NCI-H2196 treated with DMSO at 0.1 percent for 48 hours (cell line): ENCODE measurements around the gene C4orf33.
"Not testable (repeated sequence)": the region's sequence is repeated elsewhere in the genome, so short reads cannot be mapped to it uniquely, and the experiment has no call there.

Experiments used
- DNase-seq: peaks from one replicate; lab custom pipeline; 2025; ENCODE audit not compliant: unreplicated experiment; lab: John Stamatoyannopoulos, UW

Gene C4orf33

GRCh38 chr4:129095811-129096454, at the start of gene C4orf33:
C4orf33 (plus strand) TSS chr4:129096152; CDS start chr4:129102611, 6,459 bp downstream.
- DNase-seq, result peak; percentile 43

GRCh38 chr4:129059028-129059427, 36.9 kb upstream of the C4orf33 start:
- DNase-seq, result no peak

GRCh38 chr4:129062580-129062979, 33.4 kb upstream of the C4orf33 start:
- DNase-seq, result no peak

GRCh38 chr4:129063640-129064039, 32.3 kb upstream of the C4orf33 start:
- no peak for DNase-seq

GRCh38 chr4:129064717-129065116, 31.2 kb upstream of the C4orf33 start:
- DNase-seq, result no peak

GRCh38 chr4:129069537-129069936, 26.4 kb upstream of the C4orf33 start:
- not testable (repeated sequence) for DNase-seq

- no peak for DNase-seq
Observed at GRCh38 chr4:129077326-129077725, 18.6 kb upstream of the C4orf33 start.

- DNase-seq, result no peak
Observed at GRCh38 chr4:129080129-129080528, 15.8 kb upstream of the C4orf33 start.

- no peak for DNase-seq
Observed at GRCh38 chr4:129082302-129082701, 13.7 kb upstream of the C4orf33 start.

- no peak for DNase-seq
Observed at GRCh38 chr4:129085472-129085871, 10.5 kb upstream of the C4orf33 start.

GRCh38 chr4:129087516-129087915, 8.4 kb upstream of the C4orf33 start:
- DNase-seq, result no peak

GRCh38 chr4:129092631-129093190, 3.2 kb upstream of the C4orf33 start:
- DNase-seq, result no peak

- peak; percentile 80 for DNase-seq
Observed at GRCh38 chr4:129093191-129093920, 2.6 kb upstream of the C4orf33 start, which contains the start of gene SCLT1. SCLT1 (minus strand) TSS chr4:129093539; CDS start chr4:129093103, 436 bp downstream.

GRCh38 chr4:129094347-129094746, 1.6 kb upstream of the C4orf33 start:
- DNase-seq, result no peak

- DNase-seq, result no peak
Observed at GRCh38 chr4:129098531-129099001, 2.6 kb downstream of the C4orf33 start.

- no peak for DNase-seq
Observed at GRCh38 chr4:129109965-129110824, 14.2 kb downstream of the C4orf33 start.

- DNase-seq, result no peak
Observed at GRCh38 chr4:129110931-129111330, 15.0 kb downstream of the C4orf33 start.

GRCh38 chr4:129111919-129112318, 16.0 kb downstream of the C4orf33 start:
- no peak for DNase-seq

- no peak for DNase-seq
Observed at GRCh38 chr4:129113434-129113833, 17.5 kb downstream of the C4orf33 start.

- DNase-seq, result no peak
Observed at GRCh38 chr4:129113919-129114318, 18.0 kb downstream of the C4orf33 start.

GRCh38 chr4:129117705-129118104, 21.8 kb downstream of the C4orf33 start:
- no peak for DNase-seq
